HuH-7.5 (cell line): ENCODE measurements around the gene FCHO1.
A peak's percentile ranks its signal among the peaks of the same experiment; 100 is the strongest.

Experiments used
- DNase-seq: peaks from one replicate; pipeline ENCODE4 v3.0.0; 2011; ENCODE audit warnings: low spot score

The FCHO1 gene

DNA sequence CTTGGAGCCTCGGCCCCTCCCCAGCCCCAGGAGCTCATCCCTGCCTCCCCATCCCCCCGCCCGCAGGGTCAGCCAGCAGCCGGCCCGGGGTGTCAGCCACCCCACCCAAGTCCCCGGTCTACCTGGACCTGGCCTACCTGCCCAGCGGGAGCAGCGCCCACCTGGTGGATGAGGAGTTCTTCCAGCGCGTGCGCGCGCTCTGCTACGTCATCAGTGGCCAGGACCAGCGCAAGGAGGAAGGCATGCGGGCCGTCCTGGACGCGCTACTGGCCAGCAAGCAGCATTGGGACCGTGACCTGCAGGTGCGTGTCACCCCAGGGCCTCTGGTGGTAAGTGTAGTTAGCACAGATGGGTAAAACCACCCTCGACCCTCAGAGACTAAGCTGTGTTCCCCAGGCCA lies 18.1 kb upstream of the FCHO1 start:
- DNase-seq = no peak

DNA sequence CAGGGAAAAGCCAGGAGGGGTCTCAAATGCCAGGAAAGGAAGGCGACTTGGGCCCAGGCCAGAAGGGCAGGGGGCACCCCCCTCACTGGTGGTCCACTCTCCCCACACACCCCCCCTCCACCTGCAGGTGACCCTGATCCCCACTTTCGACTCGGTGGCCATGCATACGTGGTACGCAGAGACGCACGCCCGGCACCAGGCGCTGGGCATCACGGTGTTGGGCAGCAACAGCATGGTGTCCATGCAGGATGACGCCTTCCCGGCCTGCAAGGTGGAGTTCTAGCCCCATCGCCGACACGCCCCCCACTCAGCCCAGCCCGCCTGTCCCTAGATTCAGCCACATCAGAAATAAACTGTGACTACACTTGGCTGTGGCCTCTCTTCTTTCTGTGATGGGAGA lies 17.1 kb upstream of the FCHO1 start:
- no peak for DNase-seq

GRCh38 chr19:17735410-17735809 lies 15.9 kb upstream of the FCHO1 start:
- DNase-seq = no peak

DNA sequence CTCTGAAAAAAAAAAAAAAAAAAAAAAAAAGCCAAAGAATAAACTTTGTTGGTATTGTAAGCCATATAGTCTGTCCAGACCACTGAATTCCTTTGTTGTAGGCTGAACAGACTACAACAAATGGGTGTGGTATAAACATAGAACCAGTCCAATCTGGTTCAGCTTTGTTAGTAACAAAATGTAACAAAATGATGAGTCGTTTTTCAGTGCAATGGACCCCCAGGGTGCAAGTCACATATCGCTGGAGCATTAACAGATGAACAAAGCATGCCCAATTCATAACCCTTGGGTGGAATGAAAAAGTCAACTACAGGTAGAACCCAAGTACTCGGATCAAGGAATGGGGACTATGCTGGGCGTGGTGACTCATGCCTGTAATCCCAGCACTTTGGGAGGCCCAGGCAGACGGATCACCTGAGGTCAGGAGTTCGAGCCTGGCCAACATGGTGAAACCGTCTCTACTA lies 13.6 kb upstream of the FCHO1 start:
- no peak for DNase-seq

- DNase-seq = no peak
Measured at GRCh38 chr19:17739121-17739875, 12.0 kb upstream of the FCHO1 start.

DNA sequence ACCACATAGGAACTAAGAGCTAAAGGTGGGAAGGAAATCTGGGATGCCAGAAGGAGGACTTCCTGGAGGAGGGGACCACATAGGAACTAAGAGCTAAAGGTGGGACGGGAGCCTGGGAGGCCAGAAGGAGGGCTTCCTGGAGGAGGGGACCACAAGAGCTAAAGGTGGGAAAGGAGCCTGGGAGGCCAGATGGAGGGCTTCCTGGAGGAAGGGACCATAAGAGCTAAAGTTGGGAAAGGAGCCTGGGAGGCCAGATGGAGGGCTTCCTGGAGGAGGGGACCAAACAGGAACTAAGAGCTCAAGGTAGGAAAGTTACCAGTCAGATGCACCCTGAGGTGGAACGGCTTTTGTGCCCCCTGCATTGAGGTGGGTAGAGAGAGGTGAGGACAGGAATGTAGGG lies 9.8 kb upstream of the FCHO1 start:
- DNase-seq = no peak

DNA sequence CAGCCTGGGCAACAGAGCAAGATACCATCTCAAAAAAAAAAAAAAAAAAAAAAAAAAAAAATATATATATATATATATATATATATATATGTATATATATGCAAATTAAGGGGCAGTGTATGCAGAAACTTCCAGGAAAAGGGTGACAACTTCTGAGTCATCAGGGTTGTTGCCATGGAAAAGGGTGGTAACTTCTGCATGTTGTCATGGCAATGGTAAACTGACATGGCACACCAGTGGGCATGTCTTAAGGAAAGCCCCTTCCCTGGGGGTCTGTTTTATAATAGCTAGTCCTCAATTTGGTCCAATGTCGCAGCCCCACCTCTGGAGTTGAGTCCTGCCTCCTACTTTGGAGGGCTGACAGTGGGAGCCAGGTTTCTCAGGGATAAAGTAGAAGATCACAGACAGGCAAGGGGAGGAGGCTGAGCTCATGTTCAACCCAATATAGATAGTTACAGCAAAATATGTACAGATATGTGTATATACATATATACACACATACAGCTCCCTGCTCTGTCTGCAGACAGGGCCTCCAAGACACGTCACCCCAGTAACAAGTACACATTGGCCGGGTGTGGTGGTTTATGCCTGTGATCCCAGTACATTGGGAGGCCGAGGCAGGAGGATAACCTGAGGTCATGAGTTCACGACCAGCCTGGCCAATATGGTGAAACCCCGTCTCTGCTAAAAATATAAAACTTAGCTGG lies 7.2 kb upstream of the FCHO1 start:
- no peak for DNase-seq

- DNase-seq = peak; percentile 98
Measured at GRCh38 chr19:17747205-17748098, 3.8 kb upstream of the FCHO1 start.

DNA sequence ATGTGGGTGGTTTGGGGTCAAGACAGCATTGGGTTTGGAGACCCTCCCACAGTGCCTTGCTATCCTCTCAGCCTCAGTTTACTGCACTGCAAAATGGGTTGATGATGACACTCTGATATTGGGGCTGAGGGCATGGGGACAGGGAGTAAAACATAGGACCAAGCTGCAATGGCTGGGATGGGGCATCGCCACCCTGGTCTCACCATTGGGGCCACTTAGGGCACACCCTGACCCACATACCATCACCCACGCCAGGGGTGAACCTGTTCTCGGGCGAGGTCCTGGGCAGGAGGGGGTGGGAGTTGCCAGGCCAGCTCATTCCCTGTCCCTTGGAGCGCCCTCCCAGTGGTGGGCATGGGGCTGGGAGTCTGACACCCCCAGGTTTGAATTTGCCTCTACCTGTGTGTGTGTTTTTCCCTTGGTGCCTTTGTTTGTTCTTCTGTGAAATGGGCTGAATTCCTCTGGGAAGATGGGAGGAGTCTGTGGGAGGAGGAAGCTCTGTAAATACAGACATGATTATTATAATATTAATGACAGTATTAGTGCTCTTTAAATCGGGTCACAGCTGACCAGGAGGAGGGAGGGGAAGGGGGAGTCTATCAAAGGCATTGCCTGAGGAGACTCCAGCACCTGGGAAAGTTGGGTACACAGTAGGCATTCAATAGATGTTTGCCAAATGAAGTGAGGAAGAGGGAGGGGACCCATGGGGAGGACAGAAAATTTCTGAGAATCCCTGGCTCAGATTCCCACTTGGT lies 2.2 kb upstream of the FCHO1 start:
- no peak for DNase-seq

DNA sequence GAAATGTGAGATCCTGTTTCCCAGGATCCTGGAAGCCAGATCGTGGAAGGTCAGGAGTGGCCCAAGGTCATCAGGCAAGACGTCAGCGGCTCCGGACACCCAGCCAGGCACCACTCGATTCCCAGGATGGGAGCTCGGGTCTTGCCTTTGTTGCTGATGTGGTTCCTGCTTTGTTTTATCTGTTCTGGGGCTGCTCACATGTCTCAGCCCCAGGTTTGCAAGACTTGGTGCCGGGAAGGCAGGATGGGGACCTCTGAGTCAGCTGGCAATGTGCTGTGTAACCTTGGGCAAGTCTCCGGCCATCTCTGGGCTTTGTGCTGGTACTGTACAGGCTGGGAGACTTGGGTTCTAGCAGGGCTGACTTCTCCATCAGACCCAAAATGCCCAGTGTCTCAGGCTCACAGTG lies 1.4 kb upstream of the FCHO1 start:
- DNase-seq = no peak

DNA sequence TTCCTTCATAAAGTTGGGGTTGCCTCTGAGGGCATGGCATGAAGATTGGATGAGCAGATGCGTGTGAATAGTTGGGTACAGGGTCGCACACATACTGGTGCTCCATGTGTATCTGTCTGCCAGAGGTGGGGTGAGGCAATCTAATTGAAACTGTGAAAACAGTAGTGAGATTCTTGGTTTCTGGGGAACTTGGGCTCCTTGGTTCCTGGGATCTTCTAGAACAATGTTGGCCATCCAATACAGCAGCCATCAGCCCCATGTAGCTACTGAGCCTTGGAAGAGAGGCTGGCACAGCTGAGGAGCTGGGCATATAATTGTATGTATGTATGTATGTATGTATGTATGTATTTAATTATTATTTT lies 616 bp downstream of the FCHO1 start:
- DNase-seq = no peak

DNA sequence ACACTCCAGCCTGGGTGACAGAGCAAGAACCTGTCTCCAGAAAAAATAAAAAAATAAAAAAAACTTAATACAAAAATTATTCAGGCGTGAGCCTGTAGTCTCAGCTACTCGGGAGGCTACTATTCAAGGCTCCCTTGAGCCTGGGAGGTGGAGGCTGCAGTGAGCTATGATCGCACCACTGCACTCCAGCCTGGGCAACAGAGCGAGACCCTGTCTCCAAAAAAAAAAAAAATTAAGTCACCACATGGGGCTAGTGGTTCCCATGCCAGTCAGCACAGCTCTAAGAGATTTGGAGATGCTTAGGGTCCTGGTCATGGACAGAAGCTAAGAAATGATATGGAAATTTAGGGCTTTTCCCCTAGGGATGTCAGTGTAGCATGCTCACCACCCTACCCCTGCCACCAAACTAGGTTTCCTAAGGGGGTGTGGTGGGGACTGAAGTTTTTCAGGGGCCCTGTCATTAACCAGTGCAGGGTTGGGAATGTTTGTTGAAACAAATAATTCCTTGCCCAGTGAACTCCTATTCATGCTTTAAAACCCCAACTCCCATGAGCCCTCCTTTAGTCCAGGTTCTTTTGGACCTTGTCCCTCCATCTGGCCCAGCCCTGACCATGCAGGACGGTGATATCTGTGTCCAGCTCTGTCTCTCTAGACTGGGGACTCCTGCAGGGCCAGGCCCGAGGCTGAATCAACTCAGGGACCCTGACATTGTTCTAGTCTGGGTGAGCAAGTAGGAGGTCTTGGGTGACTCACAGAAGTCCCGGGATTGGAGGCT lies 1.8 kb downstream of the FCHO1 start:
- no peak for DNase-seq

GRCh38 chr19:17753976-17754375 lies 2.7 kb downstream of the FCHO1 start:
- DNase-seq = no peak

GRCh38 chr19:17754634-17755442 lies 3.6 kb downstream of the FCHO1 start:
- no peak for DNase-seq

DNA sequence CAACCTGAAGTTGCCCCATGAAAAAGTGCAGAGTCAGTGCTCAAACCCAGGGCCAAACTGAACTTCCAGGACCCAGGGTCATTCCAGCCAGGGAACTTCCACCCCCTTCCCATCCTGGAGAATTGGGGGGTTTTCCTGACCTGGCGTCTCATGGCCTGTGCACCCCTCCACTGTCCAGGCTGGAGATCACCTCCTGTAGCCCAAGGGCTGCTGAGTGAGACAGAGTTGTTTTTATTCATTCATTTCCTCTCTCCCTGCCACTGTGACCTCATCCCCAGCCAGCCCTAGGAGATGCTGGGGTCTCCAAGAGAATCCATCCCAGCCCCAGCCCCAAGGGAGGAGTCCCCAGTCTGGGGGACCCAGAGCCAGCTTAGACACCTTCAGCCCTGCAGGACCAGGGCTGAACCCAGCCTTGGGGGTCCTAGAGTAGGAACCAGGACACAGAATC lies 4.2 kb downstream of the FCHO1 start:
- no peak for DNase-seq

DNA sequence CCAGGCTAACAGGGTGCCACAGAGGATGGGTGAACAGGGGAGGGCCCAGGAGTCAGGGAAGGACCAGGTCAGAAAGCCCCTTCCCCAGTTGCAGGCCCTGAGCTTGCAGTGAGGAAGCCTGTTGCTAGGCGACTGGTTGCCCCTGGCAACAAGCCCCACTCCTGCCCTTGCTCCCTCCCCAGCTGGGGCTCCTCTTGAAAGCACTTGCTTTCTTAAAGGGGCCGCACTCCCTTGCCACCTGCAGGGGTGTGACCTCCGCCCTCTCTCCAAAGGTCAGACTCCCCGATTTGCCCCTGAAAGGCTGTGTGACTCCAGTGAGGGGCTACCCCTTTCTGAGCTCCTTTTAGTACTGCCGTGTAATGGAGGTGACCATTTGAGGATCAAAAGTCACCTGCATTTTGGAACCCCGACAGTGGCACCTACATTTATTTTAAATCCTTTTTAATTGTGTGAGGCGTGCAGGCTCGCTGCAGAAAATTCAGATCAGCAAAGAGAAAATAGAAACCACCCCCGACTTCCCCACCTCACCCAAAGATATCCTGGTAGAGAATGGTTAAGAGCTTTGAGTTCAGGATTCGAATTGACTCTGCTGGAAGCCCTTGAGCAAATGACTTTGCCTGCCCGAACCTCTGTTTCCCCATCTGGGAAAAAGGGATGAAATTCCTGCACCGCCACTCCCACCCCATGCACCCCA lies 4.8 kb downstream of the FCHO1 start:
- DNase-seq = no peak

- DNase-seq = no peak
Measured at GRCh38 chr19:17757125-17757524, 5.8 kb downstream of the FCHO1 start.

GRCh38 chr19:17758515-17758914 lies 7.2 kb downstream of the FCHO1 start:
- no peak for DNase-seq

DNA sequence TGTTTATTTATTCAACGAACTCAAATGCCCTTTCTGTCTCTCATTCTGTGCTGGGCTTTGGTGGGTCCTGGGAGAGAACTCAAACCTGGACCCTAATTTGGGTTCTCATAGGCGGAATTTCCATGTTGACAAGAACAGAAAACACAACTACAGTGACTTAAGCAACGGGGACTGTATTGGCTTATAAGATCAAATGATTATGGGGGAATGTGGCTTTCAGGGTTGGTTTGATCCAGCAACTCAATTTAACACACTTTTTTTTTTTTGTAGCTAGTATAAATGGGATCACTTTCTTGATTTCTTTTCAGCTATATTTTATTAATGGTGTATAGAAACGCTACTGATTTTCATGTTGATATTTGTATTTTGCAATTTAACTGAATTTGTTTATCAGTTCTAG lies 9.9 kb downstream of the FCHO1 start:
- DNase-seq = no peak
